HL-60 (cell line): Measurements from ENCODE around the gene STEAP3.

Experiments used
- DNase-seq, 2 experiments: peaks; one replicate each; pipeline ENCODE4 v3.0.0-alpha.2; 2010 to 2020; ENCODE audit warnings: low read depth in 1 of 2, low spot score in 1 of 2
- H3K27ac ChIP-seq: fragments of 250-450 bp; sonication (Bioruptor Pico); replicated peaks from 2 replicates; pipeline ENCODE4 v1.5.1; 2020; ENCODE audit warnings: mild to moderate bottlenecking, moderate library complexity
- H3K27me3 ChIP-seq: fragments of 250-450 bp; sonication (Bioruptor Pico); 2 replicates; pipeline ENCODE4 v1.5.1; 2021; ENCODE audit warnings: mild to moderate bottlenecking, moderate library complexity; ENCODE audit not compliant: insufficient read depth, poor library complexity, severe bottlenecking
- H3K4me3 ChIP-seq: replicated peaks from 2 replicates; pipeline ENCODE4 v1.5.1; 2011; ENCODE audit warnings: mild to moderate bottlenecking, control low read depth, low read length; ENCODE audit not compliant: insufficient read depth
- CTCF ChIP-seq: IDR thresholded peaks from one replicate; pipeline ENCODE4 v1.5.1; 2011; ENCODE audit warnings: low read length, control low read depth, inconsistent platforms; ENCODE audit not compliant: insufficient read depth
- GABPA ChIP-seq: IDR thresholded peaks from 2 replicates; pipeline ENCODE4 v1.6.1; 2012; ENCODE audit warnings: low read depth
- POLR2AphosphoS5 ChIP-seq: IDR thresholded peaks from 2 replicates; pipeline ENCODE4 v1.6.1; 2012; ENCODE audit warnings: low read depth
- REST ChIP-seq: IDR thresholded peaks from 2 replicates; pipeline ENCODE4 v1.6.1; 2012; ENCODE audit warnings: low read depth; ENCODE audit not compliant: insufficient replicate concordance
- SPI1 ChIP-seq: IDR thresholded peaks from 2 replicates; pipeline ENCODE4 v1.6.1; 2012; ENCODE audit warnings: low read depth, mild to moderate bottlenecking, borderline replicate concordance

Gene STEAP3

GRCh38 chr2:119222213-119222612, 1.4 kb upstream of the STEAP3 start:
- Histone ChIP-seq H3K27ac (no peak overlapping the region), H3K4me3 (no peak overlapping the region), H3K27me3 (no peaks in the 10 kb centered on the region)
- no peak for DNase-seq
- no peak for TF ChIP-seq SPI1
- no peak for TF ChIP-seq POLR2AphosphoS5
- TF ChIP-seq REST, result no peak
- no peak for TF ChIP-seq CTCF

- no peak for DNase-seq
- no peaks in the 10 kb centered on the region for H3K27me3 ChIP-seq
- H3K4me3 ChIP-seq, result peak overlapping the region; percentile 62
- H3K27ac ChIP-seq, result no peak overlapping the region
- TF ChIP-seq GABPA, result no peak
- TF ChIP-seq POLR2AphosphoS5, result no peak
- TF ChIP-seq CTCF, result no peak
- no peak for TF ChIP-seq REST
- TF ChIP-seq SPI1, result no peak
Measured at GRCh38 chr2:119222863-119223520, 642 bp upstream of the STEAP3 start.

GRCh38 chr2:119224391-119225104, 914 bp downstream of the STEAP3 start:
- H3K27ac ChIP-seq, result peak overlapping the region; percentile 35; the same call in 1 of the 2 replicates
- peak overlapping the region; percentile 62 for H3K4me3 ChIP-seq
- DNase-seq, result peak in 1 of 2 experiments; percentile 14

More at GRCh38 chr2:119224391-119225104, 914 bp downstream of the STEAP3 start:
- H3K27me3 ChIP-seq, result no peaks in the 10 kb centered on the region
- TF ChIP-seq SPI1 (no peak; the same call in 1 of the 2 replicates), REST (no peak), POLR2AphosphoS5 (no peak), CTCF (no peak), GABPA (no peak)
